Loucy (cell line): Measurements from ENCODE around the gene UFSP1.

ENCODE experiments used
- EZH2phosphoT487 ChIP-seq: fragments of 200-600 bp; IDR thresholded peaks from 2 replicates; pipeline ENCODE4 v1.6.1; 2018; ENCODE audit warnings: antibody characterized with exemption, mild to moderate bottlenecking, moderate library complexity, borderline replicate concordance
- TF ChIP-seq, protein P1 (sequence below): fragments of 200-600 bp; sonication (generic); conservative IDR thresholded peaks from 2 replicates; pipeline ENCODE4 v1.5.1; 2014; ENCODE audit warnings: mild to moderate bottlenecking, antibody characterized with exemption, low read length

- TF ChIP-seq, protein P1, sequence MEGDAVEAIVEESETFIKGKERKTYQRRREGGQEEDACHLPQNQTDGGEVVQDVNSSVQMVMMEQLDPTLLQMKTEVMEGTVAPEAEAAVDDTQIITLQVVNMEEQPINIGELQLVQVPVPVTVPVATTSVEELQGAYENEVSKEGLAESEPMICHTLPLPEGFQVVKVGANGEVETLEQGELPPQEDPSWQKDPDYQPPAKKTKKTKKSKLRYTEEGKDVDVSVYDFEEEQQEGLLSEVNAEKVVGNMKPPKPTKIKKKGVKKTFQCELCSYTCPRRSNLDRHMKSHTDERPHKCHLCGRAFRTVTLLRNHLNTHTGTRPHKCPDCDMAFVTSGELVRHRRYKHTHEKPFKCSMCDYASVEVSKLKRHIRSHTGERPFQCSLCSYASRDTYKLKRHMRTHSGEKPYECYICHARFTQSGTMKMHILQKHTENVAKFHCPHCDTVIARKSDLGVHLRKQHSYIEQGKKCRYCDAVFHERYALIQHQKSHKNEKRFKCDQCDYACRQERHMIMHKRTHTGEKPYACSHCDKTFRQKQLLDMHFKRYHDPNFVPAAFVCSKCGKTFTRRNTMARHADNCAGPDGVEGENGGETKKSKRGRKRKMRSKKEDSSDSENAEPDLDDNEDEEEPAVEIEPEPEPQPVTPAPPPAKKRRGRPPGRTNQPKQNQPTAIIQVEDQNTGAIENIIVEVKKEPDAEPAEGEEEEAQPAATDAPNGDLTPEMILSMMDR = no peak
- no peak for TF ChIP-seq EZH2phosphoT487
These were observed 7.3 kb downstream of the UFSP1 start for GRCh38 chr7:100882201-100882600.
